IPS-18c (cell line): ENCODE results near the gene GRAMD1A.
"Not testable (repeated sequence)": the region's sequence is repeated elsewhere in the genome, so short reads cannot be mapped to it uniquely, and the experiment has no call there.

ENCODE experiments used
- H3K4me3 ChIP-seq: 2 replicates; pipeline ENCODE4 v1.7.0; 2013; ENCODE audit warnings: low read depth, mild to moderate bottlenecking, low read length, moderate library complexity; ENCODE audit not compliant: insufficient read depth
- H3K9me3 ChIP-seq: one replicate; pipeline ENCODE4 v1.6.1; 2013; ENCODE audit warnings: mild to moderate bottlenecking, low read length, moderate library complexity; ENCODE audit not compliant: control insufficient read depth, insufficient read depth

The GRAMD1A gene

GRCh38 chr19:35011091-35011689, 11.1 kb downstream of the GRAMD1A start:
- Histone ChIP-seq H3K4me3 (no peak overlapping the region), H3K9me3 (no peaks in the 10 kb centered on the region)

- H3K4me3 ChIP-seq, result no peak overlapping the region
- H3K9me3 ChIP-seq, result no peaks in the 10 kb centered on the region
Measured at GRCh38 chr19:35011737-35012682, 11.9 kb downstream of the GRAMD1A start.

- Histone ChIP-seq H3K4me3 (no peak overlapping the region), H3K9me3 (no peaks in the 10 kb centered on the region)
Measured at GRCh38 chr19:35013041-35013819, 13.1 kb downstream of the GRAMD1A start.

- H3K9me3 ChIP-seq, result no peaks in the 10 kb centered on the region
- no peak overlapping the region for H3K4me3 ChIP-seq
Measured at GRCh38 chr19:35013820-35014754, 14.0 kb downstream of the GRAMD1A start.

- H3K9me3 ChIP-seq, H3K4me3 ChIP-seq: not testable (repeated sequence)
Measured at GRCh38 chr19:35014774-35015173, 14.7 kb downstream of the GRAMD1A start.

GRCh38 chr19:35015270-35015953, 15.3 kb downstream of the GRAMD1A start:
- Histone ChIP-seq H3K4me3 (no peak overlapping the region), H3K9me3 (no peaks in the 10 kb centered on the region)

GRCh38 chr19:35015954-35016351, 15.8 kb downstream of the GRAMD1A start:
- H3K4me3 ChIP-seq, result no peak overlapping the region
- H3K9me3 ChIP-seq, result no peaks in the 10 kb centered on the region

GRCh38 chr19:35017507-35017906, 17.4 kb downstream of the GRAMD1A start:
- H3K4me3 ChIP-seq, result no peak overlapping the region
- no peaks in the 10 kb centered on the region for H3K9me3 ChIP-seq

GRCh38 chr19:35018379-35018778, 18.3 kb downstream of the GRAMD1A start:
- H3K9me3 ChIP-seq, result no peaks in the 10 kb centered on the region
- H3K4me3 ChIP-seq, result no peak overlapping the region

- H3K9me3 ChIP-seq, result no peaks in the 10 kb centered on the region
- H3K4me3 ChIP-seq, result no peak overlapping the region
Measured at GRCh38 chr19:35019144-35019543, 19.0 kb downstream of the GRAMD1A start.

GRCh38 chr19:35021016-35021415, 20.9 kb downstream of the GRAMD1A start:
- H3K4me3 ChIP-seq, result no peak overlapping the region
- H3K9me3 ChIP-seq, result no peaks in the 10 kb centered on the region

GRCh38 chr19:35021596-35021995, 21.5 kb downstream of the GRAMD1A start:
- H3K4me3 ChIP-seq, result no peak overlapping the region
- H3K9me3 ChIP-seq, result no peaks in the 10 kb centered on the region

GRCh38 chr19:35022460-35022859, 22.3 kb downstream of the GRAMD1A start:
- H3K9me3 ChIP-seq, result no peaks in the 10 kb centered on the region
- no peak overlapping the region for H3K4me3 ChIP-seq

- Histone ChIP-seq H3K9me3 (no peaks in the 10 kb centered on the region), H3K4me3 (no peak overlapping the region)
Measured at GRCh38 chr19:35023428-35023827, 23.3 kb downstream of the GRAMD1A start.

- no peaks in the 10 kb centered on the region for H3K9me3 ChIP-seq
- no peak overlapping the region for H3K4me3 ChIP-seq
Measured at GRCh38 chr19:35024095-35024494, 24.0 kb downstream of the GRAMD1A start.

GRCh38 chr19:35025969-35026368, 25.8 kb downstream of the GRAMD1A start:
- H3K4me3 ChIP-seq, result no peak overlapping the region
- H3K9me3 ChIP-seq, result no peaks in the 10 kb centered on the region
